OCI-LY7 (cell line): ENCODE data around the gene KIAA0586.
"Not testable (repeated sequence)": the region's sequence is repeated elsewhere in the genome, so short reads cannot be mapped to it uniquely, and the experiment has no call there.

ENCODE experiments used
- CTCF ChIP-seq: fragments of 200-600 bp; sonication (generic); conservative IDR thresholded peaks from 2 replicates; pipeline ENCODE4 v1.5.1; 2014; ENCODE audit warnings: mild to moderate bottlenecking, antibody characterized with exemption, low read length, moderate library complexity, mixed read lengths
- EZH2phosphoT487 ChIP-seq: fragments of 200-600 bp; sonication (generic); IDR thresholded peaks from 2 replicates; pipeline ENCODE4 v1.6.1; 2018; ENCODE audit warnings: low read depth, borderline replicate concordance, mild to moderate bottlenecking, mixed run types, antibody characterized with exemption, low read length, moderate library complexity, mixed read lengths

DNA sequence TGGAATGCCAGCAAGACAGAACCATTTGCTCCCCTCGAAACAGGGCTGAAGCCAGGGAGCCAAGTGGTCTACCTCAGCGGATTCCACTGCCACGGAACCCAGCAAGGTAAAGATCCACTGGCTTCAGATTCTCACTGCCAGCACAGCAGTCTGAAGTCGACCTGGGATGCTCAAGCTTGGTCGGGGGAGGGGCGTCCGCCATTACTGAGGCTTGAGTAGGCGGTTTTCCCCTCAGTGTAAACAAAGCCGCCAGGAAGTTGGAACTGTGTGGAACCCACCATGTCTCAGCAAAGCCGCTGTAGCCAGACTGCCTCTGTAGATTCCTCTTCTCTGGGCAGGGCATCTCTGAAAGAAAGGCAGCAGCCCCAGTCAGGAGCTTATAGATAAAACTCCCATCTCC lies 98.2 kb downstream of the KIAA0586 start:
- not testable (repeated sequence) for TF ChIP-seq CTCF, EZH2phosphoT487
